Stimulated activated CD8-positive, alpha-beta memory T cell treated with anti-CD3 and anti-CD28 coated beads, Interleukin-4, amount 100 ng/mL, for 4 hours (primary cell): ENCODE results near the gene FOXA2.

Experiments
- DNase-seq, 2 donors: peaks; one replicate each; pipeline ENCODE4 v3.0.0-alpha.2; 2020; ENCODE audit warnings: low read depth in 2 of 2, low spot score in 1 of 2

FOXA2 gene

DNA sequence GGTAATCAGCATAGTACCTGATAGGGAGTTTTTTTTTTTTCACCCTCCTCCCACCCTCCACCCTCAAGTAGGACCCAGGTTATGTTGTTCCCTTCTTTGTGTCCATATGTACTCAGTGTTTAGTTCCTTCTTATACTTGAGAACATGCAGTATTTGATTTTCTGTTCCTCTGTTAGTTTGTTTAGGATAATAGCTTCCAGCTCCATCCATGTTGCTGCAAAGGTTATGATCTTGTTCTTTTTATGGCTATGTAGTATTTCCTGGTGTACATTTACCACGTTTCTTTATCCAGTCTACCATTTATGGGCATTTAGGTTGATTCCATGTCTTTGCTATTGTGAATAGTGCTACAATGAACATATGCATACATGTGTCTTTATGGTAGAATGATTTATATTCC lies 41.9 kb downstream of the FOXA2 start:
- DNase-seq = no peak

DNA sequence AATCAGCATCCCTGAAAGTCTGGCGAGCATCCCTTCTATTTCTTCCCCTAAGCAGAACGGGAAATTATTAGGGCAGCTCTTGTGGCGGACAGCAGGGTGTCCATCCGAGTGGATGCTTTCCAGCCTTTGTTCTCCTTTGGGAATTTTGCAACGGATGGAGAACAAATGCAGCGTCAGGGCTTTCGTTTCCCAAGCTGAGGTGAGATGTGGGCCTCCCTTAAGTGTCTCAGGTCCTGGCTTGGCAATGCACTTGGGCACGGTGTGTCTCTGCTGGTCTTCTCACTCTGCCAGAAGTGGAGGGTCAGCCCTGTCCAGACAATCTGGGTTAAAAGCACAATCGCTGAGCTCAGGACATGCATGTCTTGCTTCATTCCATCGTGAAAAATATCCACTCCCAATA lies 43.5 kb downstream of the FOXA2 start:
- no peak for DNase-seq

DNA sequence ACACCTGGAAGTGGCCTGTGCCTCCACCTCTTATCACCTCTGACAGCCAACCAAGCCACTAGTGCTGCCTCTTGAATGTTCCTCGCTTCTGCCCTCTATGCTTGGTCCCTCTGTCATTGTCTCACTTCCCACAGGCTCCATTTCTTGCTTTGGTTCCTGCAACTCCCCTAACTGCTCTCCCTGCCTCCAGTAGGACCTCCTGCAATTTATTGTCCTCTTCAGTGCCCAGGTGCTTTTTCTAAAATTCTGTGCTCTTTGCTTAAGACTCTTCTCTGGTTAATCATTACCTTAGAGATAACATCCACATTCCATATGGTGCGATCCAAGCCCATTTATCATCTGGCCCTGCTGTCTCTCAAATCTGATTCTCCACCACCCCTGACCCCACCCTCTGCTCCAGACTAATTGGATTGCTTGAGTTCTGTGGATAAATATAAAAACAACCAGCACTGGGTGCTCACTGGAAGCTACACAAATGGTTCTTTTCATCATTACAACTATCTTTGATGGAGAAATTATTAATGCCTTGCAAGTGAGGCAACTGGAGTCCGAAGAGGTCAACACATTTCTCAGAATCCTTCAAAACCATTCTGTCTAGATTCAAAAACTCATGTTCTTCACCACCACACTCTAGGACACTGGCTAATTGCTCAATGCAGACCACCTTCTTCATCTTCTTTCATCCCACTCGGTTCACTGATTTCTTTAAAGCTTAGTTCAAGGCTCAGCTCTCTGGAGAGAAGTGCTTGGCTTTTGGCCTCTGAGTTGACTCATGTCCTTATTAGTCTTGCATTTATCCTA lies 47.2 kb downstream of the FOXA2 start:
- no peak for DNase-seq

DNA sequence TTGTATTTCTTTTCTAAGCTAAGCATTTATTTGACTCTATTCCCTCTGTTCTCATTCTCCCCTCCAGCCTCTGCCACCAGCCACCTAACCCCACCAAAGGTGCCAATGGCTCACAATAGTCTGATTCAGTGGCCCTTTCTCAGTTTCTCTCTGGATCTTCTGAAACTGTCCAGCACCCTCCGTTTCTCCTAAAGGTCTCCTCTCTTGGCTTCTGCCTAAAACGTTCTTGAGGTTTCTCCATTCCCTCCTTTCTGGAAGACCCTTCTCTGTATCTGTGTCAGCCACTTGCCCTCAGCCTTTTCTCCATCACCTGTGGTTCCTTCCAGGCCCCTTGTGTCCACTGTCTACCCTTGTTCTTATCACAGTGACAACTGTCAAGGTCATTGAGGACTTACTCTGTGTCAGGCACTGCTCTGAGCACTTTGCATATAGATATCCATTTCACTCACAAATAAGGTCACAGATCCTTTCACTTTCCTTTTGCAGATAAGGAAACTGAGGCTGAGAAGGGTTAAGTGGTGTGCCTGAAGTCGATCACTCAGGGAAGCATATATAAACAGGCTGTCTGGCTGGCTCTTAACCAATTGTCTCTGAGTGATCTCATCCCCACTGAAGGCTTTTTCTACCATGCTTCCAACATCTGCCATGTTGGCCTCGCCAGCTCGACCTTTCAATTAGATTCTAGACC lies 48.1 kb downstream of the FOXA2 start:
- no peak for DNase-seq

DNA sequence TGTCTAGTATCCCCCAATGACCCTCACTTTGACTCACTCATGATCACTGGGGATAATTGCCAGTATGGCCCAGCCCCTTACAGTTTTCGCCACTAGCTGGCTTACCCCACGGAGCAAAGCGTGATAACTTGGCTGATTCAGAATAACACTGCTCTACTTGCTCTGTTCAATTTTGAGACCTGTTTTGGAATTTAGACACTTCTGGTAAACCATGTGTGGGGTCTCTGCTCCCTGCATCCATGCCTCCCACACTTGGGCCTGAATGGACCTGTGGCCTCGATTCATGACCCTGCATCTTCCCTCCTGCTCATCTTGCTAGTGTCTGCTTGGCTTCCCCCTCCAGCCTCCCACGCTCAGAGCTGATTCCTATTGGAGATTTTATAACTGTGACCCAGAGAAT lies 48.9 kb downstream of the FOXA2 start:
- no peak for DNase-seq

DNA sequence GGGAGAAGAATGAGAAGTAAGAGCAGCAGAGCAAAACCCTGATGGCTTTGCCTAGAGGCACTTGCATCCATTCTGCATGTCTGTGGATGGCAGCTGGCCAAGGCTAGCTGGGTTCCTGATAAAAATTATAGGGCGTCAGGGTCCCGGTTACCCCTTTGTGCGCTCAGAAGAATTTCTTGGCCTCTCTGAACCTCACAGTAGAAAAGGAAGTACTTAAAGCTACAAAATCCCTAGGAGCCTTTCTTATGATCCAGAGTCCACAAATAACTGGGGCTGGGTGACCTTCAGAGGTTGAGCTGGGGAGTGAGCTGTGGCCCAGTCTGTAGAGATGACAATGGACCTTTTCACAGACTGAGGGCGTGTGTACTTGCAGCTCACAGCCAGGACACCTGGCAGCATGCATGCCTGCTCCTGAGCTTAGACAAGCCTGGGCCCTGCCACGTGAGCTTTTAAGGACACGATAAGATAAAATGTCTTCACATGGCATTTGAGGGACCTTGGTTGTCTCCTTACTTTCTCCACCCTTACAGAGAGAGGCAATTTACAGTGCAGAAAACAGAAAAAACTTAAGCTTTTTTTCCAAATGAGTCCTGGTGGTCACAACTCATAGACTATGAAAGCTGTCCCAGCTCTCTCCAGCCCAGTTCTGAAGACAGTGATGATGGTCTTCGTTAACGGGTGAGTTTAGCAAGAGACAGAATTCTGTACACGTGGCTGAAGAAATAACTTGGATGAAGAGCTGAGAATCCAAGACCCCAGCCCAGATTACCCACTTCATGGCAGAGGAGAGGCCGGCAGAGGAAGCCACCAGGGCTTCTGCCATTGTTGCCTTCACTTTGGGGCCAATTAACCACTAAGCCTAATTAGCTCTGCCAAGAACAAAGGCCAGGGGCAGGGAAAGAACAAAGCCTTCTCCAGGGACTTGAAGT lies 50.3 kb downstream of the FOXA2 start:
- no peak for DNase-seq

DNA sequence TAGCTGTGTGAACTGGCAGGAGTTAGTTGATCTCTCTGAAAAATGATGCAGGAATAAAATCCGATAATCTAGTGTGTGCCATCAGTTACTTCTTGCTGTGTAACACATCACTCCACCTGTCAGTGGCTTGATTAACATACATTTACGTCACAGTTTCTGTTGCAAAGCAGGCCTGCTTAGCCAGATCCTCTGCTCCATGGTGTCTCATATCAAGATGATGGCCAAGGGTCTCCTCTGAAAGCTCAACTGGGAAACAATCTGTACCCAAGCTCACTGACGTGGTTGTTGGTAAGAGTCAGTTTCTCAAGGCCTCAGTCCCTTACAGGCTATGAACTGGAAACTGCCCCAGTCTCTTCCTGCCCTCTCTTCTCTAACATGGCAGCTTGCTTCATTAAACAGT lies 51.8 kb downstream of the FOXA2 start:
- DNase-seq = no peak

DNA sequence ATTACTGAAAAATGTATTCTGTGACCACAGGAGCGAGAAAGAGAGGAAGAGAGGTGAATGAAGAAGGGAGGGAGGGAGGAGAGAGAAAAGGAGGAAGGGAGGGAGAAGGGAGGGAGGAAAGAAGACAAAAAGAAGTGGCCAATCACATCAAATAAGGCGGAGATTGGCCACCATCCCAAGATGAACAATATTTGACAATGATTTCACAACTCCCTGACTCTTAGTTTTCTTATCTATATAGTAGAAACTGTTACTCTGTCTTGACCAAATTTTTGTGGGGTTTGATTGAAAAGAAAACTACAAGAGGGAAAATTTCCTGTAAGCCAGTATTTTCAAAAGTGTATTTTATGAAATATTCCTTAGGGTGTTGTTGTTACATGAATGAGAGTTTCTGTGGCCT lies 52.6 kb downstream of the FOXA2 start:
- no peak for DNase-seq

DNA sequence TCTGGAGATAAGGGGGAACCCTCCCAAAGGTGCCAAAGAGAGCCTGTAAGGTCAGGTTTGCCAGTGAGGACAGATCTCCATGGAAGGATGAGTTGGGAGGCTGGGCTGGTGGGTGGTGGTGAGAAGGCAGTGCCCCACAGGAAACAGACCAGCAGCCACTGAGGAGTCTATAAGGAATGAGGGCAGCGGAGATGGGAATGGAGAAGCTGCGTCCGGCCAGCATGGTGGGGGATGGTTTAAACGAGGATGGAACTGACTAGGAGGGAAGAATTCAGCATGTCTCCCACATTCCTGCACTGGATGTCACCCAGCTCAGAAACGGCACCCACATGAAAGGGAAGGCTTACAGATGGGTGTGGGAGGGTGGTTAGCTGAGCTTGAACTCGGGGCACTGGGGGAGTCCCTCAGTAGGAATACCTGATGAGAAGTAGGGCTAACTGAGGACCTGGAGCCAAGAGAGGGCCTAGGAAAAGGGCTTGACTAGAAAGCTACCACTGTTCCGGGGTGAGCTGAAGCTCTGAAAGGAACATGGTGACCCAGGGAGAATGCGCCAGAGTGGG lies 53.2 kb downstream of the FOXA2 start:
- DNase-seq = no peak
